GM20000 (cell line): ENCODE data around the gene KRT35.

ENCODE experiments used
- DNase-seq: peaks from one replicate; pipeline ENCODE4 v3.0.0; 2012; ENCODE audit warnings: low spot score
- CTCF ChIP-seq: IDR thresholded peaks from 2 replicates; pipeline ENCODE4 v1.5.1; 2012; ENCODE audit warnings: mild to moderate bottlenecking, control low read depth; ENCODE audit errors: extremely low read depth, missing control alignments

Gene KRT35

GRCh38 chr17:41484920-41485904 lies 4.3 kb upstream of the KRT35 start:
- DNase-seq = no peak
- no peak for TF ChIP-seq CTCF

GRCh38 chr17:41483991-41484826 lies 3.3 kb upstream of the KRT35 start:
- TF ChIP-seq CTCF = no peak
- no peak for DNase-seq

- no peak for TF ChIP-seq CTCF
- DNase-seq = no peak
Observed at GRCh38 chr17:41483531-41483930, 2.6 kb upstream of the KRT35 start.

GRCh38 chr17:41480581-41480980 lies 370 bp downstream of the KRT35 start:
- DNase-seq = no peak
- TF ChIP-seq CTCF = no peak

GRCh38 chr17:41480136-41480535 lies 815 bp downstream of the KRT35 start:
- no peak for TF ChIP-seq CTCF
- no peak for DNase-seq

- TF ChIP-seq CTCF = no peak
- no peak for DNase-seq
Observed at GRCh38 chr17:41478237-41478636, 2.7 kb downstream of the KRT35 start.
